ENCODE measurements around the gene FCRL6.

The FCRL6 gene

GRCh38 chr1:159802111-159802510 is at the start of gene FCRL6:
FCRL6 (plus strand) TSS chr1:159802360; CDS start chr1:159802425, 65 bp downstream.
- DNase-seq (ENCODE audit: low read depth in 2 of 2) = no peak

- no peak for DNase-seq (ENCODE audit: low read depth in 2 of 2)
Measured at GRCh38 chr1:159753386-159753785, 48.8 kb upstream of the FCRL6 start.

GRCh38 chr1:159755451-159756007 is 46.6 kb upstream of the FCRL6 start:
- DNase-seq (ENCODE audit: low read depth in 2 of 2) = no peak

- DNase-seq (ENCODE audit: low read depth in 2 of 2) = no peak
Measured at GRCh38 chr1:159756397-159756796, 45.8 kb upstream of the FCRL6 start.

GRCh38 chr1:159763686-159764085 is 38.5 kb upstream of the FCRL6 start:
- DNase-seq (ENCODE audit: low read depth in 2 of 2) = no peak

GRCh38 chr1:159765806-159766205 is 36.4 kb upstream of the FCRL6 start:
- no peak for DNase-seq (ENCODE audit: low read depth in 2 of 2)

GRCh38 chr1:159771127-159771895 is 30.8 kb upstream of the FCRL6 start:
- no peak for DNase-seq (ENCODE audit: low read depth in 2 of 2)

- no peak for DNase-seq (ENCODE audit: low read depth in 2 of 2)
Measured at GRCh38 chr1:159774465-159774864, 27.7 kb upstream of the FCRL6 start.

GRCh38 chr1:159775716-159776115 is 26.4 kb upstream of the FCRL6 start:
- no peak for DNase-seq (ENCODE audit: low read depth in 2 of 2)

GRCh38 chr1:159778266-159778665 is 23.9 kb upstream of the FCRL6 start:
- no peak for DNase-seq (ENCODE audit: low read depth in 2 of 2)

GRCh38 chr1:159779403-159779851 is 22.7 kb upstream of the FCRL6 start:
- no peak for DNase-seq (ENCODE audit: low read depth in 2 of 2)

- DNase-seq (ENCODE audit: low read depth in 2 of 2) = peak; percentile 84 to 91
Measured at GRCh38 chr1:159780583-159781582, 21.3 kb upstream of the FCRL6 start, which contains the start of gene DUSP23. DUSP23 (plus strand) TSS chr1:159780962; CDS start chr1:159781101, 139 bp downstream.

- no peak for DNase-seq (ENCODE audit: low read depth in 2 of 2)
Measured at GRCh38 chr1:159781992-159782391, 20.2 kb upstream of the FCRL6 start.

GRCh38 chr1:159783724-159784123 is 18.4 kb upstream of the FCRL6 start:
- no peak for DNase-seq (ENCODE audit: low read depth in 2 of 2)

- DNase-seq (ENCODE audit: low read depth in 2 of 2) = no peak
Measured at GRCh38 chr1:159786465-159786864, 15.7 kb upstream of the FCRL6 start.

GRCh38 chr1:159786966-159787365 is 15.2 kb upstream of the FCRL6 start:
- DNase-seq (ENCODE audit: low read depth in 2 of 2) = no peak

- DNase-seq (ENCODE audit: low read depth in 2 of 2) = no peak
Measured at GRCh38 chr1:159790237-159790917, 11.8 kb upstream of the FCRL6 start.

- no peak for DNase-seq (ENCODE audit: low read depth in 2 of 2)
Measured at GRCh38 chr1:159791031-159791430, 11.1 kb upstream of the FCRL6 start.

GRCh38 chr1:159791461-159791860 is 10.7 kb upstream of the FCRL6 start:
- no peak for DNase-seq (ENCODE audit: low read depth in 2 of 2)

- DNase-seq (ENCODE audit: low read depth in 2 of 2) = no peak
Measured at GRCh38 chr1:159795534-159795933, 6.6 kb upstream of the FCRL6 start.

- no peak for DNase-seq (ENCODE audit: low read depth in 2 of 2)
Measured at GRCh38 chr1:159798893-159799292, 3.3 kb upstream of the FCRL6 start.
